Measurements from ENCODE around the gene RAB11FIP3.

Gene RAB11FIP3

DNA sequence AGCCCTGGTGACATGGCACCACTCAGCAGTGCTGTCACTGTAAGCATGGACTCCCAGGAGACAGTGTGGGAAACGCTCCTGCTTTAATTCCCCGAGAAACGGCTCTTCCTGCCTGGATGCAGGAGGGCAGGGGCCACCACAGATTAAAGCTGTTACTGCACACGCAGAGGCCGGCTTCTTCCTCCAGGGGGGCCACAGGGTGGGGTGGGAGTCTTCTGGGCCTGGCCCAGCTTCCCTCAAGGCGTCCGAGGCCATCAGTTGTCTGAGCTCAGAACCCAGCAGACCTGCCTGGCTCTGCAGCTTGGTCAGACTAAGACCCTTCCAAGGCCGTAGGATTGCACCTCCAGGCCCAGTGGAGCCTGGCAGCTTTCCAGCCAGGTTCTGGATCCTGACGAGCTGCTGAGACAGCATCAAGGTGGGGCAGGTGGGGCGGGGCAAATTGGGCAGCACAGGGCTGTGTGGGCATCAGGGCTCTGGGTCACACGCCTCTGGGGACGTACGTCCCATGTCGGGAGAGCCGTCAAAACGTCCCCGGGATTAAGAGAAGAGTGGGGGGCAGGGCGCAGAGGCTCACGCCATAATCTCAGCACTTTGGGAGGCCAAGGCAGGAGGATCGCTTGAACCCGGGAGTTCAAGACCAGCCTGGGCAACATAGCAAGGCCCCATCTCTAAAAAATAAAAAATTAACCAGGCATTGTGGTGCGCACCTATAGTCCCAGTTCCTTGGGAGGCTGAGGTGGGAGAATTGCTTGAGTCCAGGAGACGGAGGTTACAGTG, 97.1 kb downstream of the RAB11FIP3 start:
- TF ChIP-seq, protein P1, sequence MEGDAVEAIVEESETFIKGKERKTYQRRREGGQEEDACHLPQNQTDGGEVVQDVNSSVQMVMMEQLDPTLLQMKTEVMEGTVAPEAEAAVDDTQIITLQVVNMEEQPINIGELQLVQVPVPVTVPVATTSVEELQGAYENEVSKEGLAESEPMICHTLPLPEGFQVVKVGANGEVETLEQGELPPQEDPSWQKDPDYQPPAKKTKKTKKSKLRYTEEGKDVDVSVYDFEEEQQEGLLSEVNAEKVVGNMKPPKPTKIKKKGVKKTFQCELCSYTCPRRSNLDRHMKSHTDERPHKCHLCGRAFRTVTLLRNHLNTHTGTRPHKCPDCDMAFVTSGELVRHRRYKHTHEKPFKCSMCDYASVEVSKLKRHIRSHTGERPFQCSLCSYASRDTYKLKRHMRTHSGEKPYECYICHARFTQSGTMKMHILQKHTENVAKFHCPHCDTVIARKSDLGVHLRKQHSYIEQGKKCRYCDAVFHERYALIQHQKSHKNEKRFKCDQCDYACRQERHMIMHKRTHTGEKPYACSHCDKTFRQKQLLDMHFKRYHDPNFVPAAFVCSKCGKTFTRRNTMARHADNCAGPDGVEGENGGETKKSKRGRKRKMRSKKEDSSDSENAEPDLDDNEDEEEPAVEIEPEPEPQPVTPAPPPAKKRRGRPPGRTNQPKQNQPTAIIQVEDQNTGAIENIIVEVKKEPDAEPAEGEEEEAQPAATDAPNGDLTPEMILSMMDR (conservative IDR thresholded peaks at IDR 0.05): no peak
- no peak overlapping the region for H3K27ac ChIP-seq

DNA sequence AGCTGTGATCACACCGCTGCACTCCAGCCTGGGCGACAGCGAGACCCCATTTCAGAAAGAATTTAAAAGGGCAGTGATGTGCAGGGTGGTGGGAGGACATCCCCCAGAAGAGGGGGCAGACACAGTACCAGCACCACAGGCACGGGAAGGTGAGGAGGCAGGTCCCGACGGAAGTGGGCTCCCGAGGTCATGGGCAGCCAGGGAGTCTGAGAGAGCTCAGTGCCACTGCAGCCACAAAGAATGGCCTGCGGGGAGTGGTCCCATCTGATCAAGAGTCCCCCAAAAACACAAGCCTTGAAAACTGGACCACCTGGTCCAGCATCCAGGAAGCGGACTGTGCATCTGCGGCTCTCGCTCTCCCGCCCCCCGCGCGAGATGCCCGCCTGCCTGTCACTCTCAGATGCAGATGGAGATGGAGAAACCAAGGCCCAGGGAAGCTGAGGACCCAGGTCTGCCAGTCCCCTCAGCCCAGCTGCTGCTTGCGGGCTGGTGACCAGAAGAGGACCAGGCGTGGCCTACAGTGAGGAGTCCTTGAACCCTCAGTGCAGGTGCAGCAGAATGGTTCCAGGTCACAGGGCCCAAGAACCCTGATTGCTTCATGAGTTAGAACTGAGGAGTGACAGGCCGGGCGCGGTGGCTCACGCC, 97.8 kb downstream of the RAB11FIP3 start:
- TF ChIP-seq, protein P1 (conservative IDR thresholded peaks at IDR 0.05): no peak
- H3K27ac ChIP-seq: no peak overlapping the region

DNA sequence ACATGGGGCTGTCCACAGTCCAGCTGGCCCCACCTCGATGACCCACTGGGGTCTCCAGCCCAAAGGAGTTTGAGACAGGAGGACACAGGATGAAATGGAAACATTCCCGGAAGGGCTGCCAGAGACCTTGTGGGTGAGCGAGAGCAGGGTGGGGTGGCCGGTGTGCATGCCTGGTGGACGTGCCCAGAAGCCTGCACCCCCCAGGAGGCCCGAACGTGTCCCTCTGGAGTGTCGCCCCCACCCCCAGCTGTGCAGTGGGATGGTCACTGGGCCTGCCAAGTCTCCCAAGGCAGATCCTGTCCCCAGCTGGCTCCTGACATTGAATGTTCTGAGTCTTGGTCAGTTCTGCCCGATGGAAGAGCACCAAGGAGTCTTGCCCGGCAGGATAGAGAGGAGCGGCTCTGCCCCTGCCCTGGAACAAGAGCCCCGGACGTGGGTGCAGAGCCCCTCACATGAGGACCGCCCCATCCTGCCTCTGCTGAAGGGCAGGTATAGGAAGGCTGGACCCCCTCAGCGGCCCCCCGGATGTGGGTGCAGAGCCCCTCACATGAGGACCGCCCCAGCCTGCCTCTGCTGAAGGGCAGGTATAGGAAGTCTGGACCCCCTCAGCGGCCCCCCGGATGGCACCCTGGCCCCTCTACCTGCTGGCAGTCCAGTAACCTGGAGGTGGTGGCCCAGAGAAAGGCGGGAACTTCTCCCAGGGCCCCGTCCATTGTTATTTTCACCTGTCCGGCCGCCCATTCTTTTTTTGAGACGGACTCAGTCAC, 99.0 kb downstream of the RAB11FIP3 start:
- no peak overlapping the region for H3K27ac ChIP-seq
- TF ChIP-seq, protein P1 (conservative IDR thresholded peaks at IDR 0.05): no peak

DNA sequence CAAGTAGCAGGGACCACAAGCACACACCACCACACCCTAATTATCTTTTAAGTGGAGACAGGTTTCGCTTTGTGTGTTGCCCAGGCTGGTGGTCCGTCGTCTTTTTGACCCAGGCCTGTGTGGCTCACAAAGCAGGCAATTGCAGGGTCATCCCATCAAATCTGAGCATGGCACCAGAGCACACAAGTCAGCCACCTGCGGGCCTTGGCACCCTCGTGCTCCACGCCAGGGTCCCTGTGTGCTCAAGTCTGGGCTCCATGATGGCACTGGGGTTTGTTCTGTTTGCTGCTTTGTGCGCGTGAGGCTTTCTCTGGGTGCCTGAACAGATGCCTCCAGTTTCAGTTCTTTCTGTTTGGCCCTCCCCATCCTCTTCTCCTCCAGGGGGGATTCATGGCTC, 99.7 kb downstream of the RAB11FIP3 start:
- no peak overlapping the region for H3K27ac ChIP-seq
- TF ChIP-seq, protein P1 (conservative IDR thresholded peaks at IDR 0.05): no peak

DNA sequence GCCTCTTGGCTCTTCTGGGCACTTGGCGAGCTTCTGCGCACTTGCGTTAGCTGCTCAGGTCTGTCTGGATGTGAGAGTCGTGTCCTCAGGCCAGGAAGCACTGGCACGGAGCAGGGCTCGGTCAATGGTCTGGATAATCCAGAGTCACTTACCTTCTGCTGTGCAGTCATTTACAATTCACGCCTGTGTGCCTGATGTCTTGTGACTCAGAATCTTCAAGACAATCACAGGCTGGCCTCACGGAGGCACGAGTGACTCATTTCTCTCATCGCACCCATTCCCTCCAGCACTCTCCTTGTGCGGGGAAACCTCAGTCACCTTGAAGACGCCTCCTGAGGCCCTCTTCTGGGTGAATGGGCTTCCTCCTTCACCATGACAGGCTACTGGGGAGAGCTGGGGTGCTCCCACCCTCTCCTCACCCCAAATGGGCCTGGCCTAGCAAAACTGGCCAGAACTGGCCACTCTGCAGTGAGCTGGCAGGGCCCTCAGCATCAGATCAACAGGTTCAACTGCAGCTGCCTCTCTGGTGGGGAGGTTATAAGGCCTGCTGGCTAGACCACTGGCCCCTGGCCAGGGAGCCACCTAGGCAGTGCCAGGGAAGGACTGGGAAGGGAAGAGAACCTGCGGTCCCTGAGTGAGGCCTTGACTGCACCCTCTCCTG, 100.2 kb downstream of the RAB11FIP3 start:
- H3K27ac ChIP-seq: peak overlapping the region; percentile 89
- TF ChIP-seq, protein P1 (conservative IDR thresholded peaks at IDR 0.05): no peak

DNA sequence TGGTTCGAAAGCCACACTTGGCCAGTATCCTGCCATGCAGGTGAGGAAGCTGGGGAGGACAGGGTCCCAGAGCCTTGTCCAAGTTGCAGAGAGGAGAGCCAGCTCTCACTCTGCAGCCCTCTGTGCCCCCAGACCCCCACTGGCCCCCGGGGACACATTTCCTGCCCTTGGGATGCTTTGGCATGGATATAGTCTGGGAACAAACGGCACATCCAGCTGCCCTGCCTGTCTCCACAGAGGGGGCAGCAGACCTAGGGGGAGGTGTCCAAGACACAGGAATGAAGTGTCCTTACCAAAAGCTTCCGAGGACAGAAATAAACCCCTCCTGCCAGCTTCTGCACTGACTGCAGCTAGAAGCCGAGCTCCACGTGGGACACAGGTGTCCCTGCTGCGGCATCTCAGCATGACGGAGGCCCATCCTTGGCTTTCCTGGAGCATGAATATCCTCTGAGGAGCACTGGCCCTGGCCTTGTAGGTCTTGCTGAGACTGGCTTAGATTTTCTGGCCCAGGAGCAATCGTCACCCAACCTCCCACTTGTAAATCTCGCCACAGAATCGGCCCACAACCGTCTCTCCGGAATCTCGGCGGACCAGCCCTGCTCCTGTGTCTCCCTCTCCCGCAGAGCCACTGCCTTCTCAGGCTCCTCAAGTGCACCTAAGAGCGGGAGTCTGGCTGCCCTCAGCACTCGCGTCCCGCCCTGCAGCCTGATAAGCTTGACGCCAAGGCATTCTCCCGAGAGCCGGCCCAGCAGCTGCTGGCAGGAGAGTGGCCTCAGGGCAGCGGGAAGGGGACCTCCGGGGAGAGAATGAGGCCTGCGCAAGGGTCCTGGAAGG, 100.9 kb downstream of the RAB11FIP3 start:
- TF ChIP-seq, protein P1 (conservative IDR thresholded peaks at IDR 0.05): no peak
- H3K27ac ChIP-seq: peak overlapping the region; percentile 89

Data from VCaP (cell line).